Cortex of kidney (tissue), 1 donor: ENCODE results near the gene AMOT.

Experiments used
- DNase-seq: peaks from one replicate; lab custom pipeline; 2025; lab: John Stamatoyannopoulos, UW

AMOT gene

GRCh38 chrX:112799425-112799824, 41.2 kb downstream of the AMOT start:
- no peak for DNase-seq

DNA sequence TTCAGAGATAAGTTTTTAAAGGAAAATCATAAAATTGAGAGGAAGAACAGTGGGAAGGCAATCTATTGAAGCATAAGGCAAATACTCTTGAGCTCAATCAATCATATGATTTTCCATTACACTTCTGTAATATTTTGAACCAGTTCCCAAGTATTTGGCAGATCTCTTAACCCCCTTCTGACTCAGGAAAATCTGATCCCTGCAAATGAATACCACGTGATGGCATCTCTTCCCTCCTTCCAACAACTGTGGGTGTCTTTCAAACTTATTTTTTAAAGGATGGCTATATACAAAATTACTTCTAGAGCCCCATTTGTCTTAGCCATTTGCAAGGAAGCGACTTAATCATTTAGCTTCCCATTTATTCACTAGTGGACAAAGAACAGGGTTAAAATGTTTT, 41.9 kb downstream of the AMOT start:
- no peak for DNase-seq

DNA sequence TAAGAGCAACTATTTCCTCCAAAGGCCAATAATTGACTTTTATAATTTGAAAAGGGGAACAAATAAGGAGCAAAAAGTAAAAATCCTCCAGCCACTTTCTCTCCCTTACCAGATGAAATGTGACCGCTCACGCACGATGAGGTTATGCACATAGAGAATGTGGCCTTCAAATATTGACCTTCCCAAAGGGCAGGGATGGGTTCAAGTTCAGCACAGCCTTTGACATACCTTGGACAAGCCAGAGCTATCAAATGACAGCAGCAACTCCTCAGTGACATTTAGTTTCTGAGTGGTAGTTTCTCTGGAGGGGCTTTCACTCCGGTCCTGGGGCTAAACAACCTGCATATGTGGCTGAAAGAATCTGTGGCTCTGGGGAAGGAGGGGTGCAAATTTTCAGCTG, 50.7 kb downstream of the AMOT start:
- no peak for DNase-seq

DNA sequence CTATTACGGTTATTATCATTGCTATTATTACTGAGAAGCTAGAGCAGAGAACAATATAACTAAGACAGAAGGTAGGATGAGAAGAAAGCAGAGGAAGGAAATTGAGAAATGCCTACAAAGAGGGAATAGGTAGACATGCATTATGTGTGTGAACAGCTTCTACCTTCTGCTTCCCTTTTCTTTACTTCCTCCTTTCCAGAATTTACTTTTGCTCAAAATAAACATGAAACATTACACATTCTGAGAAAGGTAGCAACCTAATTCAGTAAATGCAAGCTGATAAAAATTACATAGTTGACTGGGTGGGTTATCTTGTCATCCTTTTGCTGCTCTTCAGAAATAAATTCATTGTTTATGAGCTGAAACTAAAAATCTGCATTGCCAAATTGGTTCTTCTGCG, 54.6 kb downstream of the AMOT start:
- DNase-seq, result no peak

DNA sequence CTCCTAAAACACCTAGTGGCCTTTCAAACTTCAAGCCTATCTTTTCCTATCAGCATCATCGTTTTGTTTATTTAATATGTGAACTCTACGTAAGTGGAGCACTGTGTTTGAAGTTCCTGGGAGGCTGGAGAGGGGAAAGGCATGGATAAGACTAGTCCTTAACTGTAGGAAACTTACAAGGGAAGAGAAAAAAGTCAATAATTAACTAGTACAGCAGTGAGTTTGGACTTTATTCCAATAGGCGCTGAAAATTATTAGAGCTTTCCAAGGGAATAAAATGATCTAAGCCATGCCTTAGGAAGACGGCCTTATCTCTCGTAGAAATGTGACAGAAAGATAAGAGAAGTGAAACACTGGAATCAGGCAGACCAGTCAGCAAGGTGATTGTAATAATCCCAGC, 55.3 kb downstream of the AMOT start:
- DNase-seq, result no peak

DNA sequence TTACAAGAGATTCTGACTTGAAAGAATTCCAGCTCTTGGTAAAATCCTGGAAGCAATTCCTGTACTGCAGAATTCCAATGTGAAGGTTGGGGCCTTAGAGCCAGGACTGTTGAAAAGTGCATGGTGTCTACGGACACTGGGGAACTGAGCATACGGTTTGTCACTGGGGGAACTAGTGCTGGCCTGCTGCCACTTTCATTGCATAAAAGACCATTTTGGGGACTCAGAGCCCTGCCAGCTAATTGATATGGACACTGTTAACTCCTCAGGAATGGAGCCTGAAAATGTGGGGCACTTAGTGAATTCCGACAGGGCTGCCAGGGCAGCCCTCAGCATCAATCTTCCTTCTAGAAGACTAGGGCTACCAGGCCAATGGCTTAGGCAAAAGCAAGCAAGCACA, 55.9 kb downstream of the AMOT start:
- DNase-seq, result no peak

DNA sequence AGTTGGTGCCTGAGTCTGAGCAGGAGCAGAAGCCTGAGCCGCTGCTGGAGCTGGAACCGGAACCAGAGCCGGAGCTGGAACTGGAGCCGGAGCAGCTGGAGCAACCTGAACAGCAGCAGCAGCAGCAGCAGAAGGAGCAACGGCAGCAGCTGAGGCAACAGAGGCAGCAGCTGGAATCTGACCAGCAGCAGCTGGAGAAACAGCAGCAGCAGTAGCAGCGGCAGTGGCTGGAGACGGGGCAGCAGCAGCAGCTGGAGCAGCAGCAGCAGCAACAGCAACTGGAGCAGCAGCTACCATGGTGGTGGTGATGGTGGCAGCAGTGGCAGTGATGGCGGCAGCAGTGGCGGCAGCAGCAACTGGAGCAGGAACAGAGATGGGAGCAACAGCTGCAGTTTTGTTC, 61.5 kb downstream of the AMOT start:
- DNase-seq, result no peak

GRCh38 chrX:112774651-112775293, 65.9 kb downstream of the AMOT start:
- no peak for DNase-seq

GRCh38 chrX:112774142-112774541, 66.5 kb downstream of the AMOT start:
- DNase-seq, result no peak

- DNase-seq, result no peak
These were observed 71.6 kb downstream of the AMOT start for GRCh38 chrX:112769034-112769433.

GRCh38 chrX:112768563-112768962, 72.1 kb downstream of the AMOT start:
- no peak for DNase-seq

DNA sequence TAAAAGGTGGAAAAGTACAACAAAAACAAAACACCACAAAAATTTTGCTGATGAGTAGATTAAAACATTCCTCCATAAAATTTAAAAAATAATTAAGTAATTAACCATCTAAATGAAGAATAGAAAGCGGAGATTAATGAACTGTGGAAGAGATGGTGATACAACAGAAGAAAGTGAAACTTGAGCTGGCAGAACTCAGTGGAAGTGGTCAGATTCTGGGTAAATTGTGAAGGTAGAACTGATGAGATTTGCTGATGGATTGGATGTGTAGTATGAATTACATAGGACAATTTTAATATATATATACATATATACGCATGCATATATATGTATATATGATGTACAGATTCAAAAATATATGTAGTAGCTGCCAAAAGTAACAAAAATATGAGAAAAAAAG, 73.9 kb downstream of the AMOT start:
- DNase-seq, result no peak

DNA sequence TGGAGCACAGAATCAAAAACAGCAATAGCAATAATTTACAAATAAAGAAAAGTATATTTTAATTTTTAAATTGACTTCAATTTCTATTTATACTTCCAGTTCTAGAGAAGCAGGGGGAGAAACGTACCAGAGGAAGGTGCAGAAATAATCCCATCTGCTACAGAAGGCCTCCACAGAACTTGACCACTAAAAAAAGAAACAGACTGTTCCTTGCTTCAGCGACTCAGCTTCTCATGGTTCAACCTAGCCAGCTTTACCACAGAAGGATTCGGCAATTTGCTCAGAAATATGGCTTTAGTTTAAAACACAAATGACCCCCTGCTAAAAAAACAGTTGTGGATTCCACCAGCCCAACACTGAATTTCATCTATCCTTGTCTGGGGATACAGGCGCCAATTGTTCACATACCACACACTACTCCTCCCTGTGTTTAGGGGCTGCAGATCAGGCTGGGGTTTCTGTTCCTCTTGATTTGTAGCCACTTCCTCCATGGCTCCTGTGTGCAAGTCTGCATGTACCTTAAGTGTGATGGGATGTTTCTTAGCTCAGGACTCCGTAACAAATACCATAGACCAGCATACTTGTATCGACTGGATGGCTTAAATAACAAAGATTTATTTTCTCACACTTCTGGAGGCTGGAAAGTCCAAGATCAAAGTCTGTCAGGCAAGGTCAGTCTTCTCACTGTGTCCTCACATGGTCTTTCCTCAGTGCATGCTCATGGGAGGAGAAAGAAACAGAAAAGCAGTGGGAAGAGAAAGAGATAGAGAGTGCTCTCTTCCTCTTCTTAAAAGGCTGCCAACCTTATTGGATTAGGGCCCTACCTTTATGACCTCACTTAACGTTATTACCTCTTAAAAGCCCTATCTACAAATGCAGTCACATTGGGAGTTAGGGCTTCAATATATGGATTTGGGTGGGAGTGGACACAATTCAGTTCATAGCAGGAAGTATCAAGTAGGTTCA, 79.1 kb downstream of the AMOT start:
- DNase-seq, result no peak

GRCh38 chrX:112760697-112761096, 79.9 kb downstream of the AMOT start:
- no peak for DNase-seq

DNA sequence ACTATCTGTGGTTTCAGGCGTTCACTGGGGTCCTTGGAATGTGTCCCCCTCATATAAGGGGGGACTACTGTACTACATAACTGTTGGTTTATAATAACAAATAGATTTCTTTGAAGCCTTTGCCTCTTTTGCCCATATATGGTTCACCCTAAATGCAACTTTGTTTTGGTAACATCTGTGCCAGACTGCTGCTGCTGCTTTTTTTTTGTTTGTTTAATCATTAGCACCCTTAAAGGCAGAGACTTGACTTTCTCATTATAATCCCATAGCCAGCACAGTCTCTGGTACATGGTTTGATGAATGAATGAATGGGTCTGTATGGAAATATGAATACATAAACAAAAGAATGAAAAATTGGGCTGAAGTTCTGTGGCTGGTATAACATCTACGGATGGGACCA, 80.7 kb downstream of the AMOT start:
- no peak for DNase-seq

GRCh38 chrX:112759512-112759911, 81.1 kb downstream of the AMOT start:
- DNase-seq, result no peak

GRCh38 chrX:112757946-112758345, 82.7 kb downstream of the AMOT start:
- DNase-seq, result no peak

- DNase-seq, result no peak
These were observed 87.5 kb downstream of the AMOT start for GRCh38 chrX:112753116-112753515.

DNA sequence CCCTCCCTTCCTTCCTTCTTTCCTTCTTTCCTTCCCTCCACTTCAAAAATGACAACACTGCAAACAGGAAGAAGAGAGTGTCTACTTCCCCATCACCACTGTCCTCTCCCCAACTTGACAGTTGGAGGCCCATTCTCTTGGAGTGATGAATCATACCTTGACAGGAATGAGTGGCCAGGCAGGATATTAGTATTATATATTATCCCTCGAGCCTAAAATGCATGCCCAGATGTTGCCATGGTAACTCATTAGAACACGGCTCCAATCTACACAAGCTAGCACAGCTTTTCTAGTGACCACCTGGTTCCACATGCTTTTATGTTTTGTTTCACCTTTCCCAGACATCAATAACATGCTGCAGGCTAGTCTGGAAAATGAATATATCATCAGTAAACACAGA, 89.6 kb downstream of the AMOT start:
- DNase-seq, result no peak

DNA sequence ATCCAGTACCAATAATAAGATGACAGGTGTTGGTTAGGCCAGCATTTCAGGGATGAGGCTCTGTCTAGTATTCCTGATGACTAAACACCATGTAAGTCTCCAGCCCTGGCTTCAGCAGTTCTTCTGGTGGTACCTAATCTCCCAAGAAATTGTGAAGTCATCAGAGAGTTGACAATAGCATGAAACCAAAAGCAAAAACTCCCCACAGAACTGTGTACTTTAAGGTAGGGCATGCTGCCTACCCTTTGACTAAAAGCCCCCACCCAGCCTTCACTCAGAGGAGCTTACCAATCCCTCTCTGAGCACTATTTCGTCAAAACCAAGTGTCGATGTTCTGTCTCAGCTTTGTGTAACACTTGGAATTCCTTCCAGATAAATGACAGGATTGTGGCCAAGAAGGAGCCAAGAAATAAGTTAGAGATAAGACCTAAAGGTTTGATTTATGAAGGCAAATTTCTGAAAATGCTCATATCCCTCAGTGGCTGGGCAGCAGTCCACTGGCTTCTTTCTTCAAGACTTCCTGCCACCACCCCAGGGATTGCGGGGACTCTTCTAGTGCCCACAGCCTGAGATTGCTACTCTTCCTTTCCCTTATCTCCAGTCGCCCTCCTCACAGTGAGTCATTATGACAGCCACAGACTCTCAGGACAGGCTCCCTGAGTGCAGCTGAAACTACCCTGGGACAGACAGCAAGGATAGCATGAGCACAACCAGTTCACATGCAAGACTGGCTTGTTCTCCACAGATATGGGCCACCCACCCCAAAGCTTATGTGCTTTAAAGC, 93.6 kb downstream of the AMOT start:
- no peak for DNase-seq

DNA sequence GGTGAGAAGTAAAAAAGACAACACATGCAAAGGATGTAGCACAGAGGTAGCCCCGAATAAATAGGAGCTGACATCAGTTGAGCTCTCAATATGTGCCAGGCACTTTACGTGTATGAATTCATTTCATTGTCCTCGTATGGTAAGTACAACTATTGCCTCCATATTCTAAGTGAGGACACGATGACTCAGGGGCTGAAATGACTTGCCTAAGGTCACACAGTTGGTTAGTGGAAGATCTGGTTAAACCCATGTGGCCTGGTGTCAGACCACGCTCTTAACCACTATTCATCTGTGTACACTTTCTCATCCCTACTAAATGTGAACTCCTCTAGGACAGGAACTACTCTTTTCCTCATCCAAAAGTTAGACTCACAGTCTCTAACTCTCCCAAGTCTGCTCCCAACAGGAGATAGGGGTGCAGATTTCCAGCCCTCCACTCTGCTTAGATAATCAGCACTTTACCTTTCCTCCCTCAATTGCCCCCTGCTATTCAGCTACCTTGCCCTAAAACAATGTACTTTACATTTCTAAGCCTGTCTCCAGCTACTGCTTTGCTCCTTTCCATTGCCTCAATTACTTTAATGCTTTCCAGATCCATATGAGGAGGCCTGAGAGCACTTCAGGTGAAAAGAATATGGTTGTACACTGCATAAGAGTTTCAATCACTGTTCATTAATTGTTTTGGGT, 102.1 kb downstream of the AMOT start:
- DNase-seq, result no peak

DNA sequence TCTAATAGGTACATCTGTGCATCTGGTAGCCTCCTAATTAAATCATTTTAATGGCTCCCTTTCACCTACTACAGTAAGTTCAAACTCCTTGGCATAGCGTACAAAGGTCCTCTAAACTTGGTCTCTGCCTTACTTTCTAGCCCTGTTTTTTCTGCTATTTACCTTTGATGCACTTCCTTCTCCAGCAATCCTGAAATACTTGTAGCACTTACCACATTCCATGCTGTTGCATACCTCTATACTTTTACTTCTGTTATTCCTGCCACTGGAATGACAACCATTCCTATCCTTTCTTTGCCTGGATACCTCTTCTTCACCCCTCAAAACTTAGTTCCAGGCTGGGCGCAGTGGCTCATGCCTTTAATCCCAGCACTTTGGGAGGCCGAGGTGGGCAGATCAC, 104.3 kb downstream of the AMOT start:
- no peak for DNase-seq
